Spinal cord (tissue), 10 donors: ENCODE data around the gene RIOK3. TPM values are rescaled to one million over a fixed set of nuclear protein-coding genes. Genes with fewer than 3 reads are reported as not detected.
A peak's percentile ranks its signal among the peaks of the same experiment; 100 is the strongest.

ENCODE experiments used
- DNase-seq, 6 donors: peaks; one replicate each; pipeline versions ENCODE4 v3.0.0 to v3.0.0-alpha.2; 2013 to 2015; ENCODE audit warnings: low spot score in 6 of 6, low read depth in 4 of 6
- H3K27ac ChIP-seq: one replicate; pipeline ENCODE4 v1.5.1; 2013; ENCODE audit warnings: low read depth, low read length, control low read depth
- H3K27me3 ChIP-seq: one replicate; pipeline ENCODE4 v1.6.1; 2013; ENCODE audit warnings: low read length; ENCODE audit not compliant: control insufficient read depth, insufficient read depth
- H3K36me3 ChIP-seq: one replicate; pipeline ENCODE4 v1.6.1; 2013; ENCODE audit warnings: low read length; ENCODE audit not compliant: control insufficient read depth, insufficient read depth
- H3K4me1 ChIP-seq: one replicate; pipeline ENCODE4 v1.6.1; 2013; ENCODE audit warnings: low read length; ENCODE audit not compliant: control insufficient read depth, insufficient read depth
- H3K4me3 ChIP-seq: one replicate; pipeline ENCODE4 v1.5.1; 2013; ENCODE audit warnings: low read depth, low read length, control low read depth
- H3K9me3 ChIP-seq: one replicate; pipeline ENCODE4 v1.6.1; 2013; ENCODE audit warnings: low read length; ENCODE audit not compliant: control insufficient read depth, insufficient read depth
- whole genome bisulfite sequencing: methylation state at CpG from one replicate; pipeline ENCODE4 v1.1.5; 2013; ENCODE audit warnings: missing lambda C conversion rate; ENCODE audit not compliant: insufficient coverage; 5-methylcytosine and 5-hydroxymethylcytosine counted together
- polyA plus RNA-seq, 2 donors: library from polyadenylated mRNA; unstranded; fragments of 120-200 nt; gene quantifications; one replicate each; pipeline ENCODE4 v1.2.1, GENCODE V29; 2013; ENCODE audit not compliant: insufficient read length in 2 of 2
- total RNA-seq, 2 donors: library from RNA; depleted of rRNA in 1 of 2; stranded (reverse); fragments of 120-200 nt in 1 of 2; fragments of >200 nt in 1 of 2; gene quantifications; one replicate each; pipeline versions ENCODE4 v1.2.3 to v1.2.4, GENCODE V29; 2013 to 2014
- donor health status: healthy.

Gene RIOK3
- total and polyA plus RNA-seq, 4 donors = 53.7 to 105 (median 70.5) TPM

DNA sequence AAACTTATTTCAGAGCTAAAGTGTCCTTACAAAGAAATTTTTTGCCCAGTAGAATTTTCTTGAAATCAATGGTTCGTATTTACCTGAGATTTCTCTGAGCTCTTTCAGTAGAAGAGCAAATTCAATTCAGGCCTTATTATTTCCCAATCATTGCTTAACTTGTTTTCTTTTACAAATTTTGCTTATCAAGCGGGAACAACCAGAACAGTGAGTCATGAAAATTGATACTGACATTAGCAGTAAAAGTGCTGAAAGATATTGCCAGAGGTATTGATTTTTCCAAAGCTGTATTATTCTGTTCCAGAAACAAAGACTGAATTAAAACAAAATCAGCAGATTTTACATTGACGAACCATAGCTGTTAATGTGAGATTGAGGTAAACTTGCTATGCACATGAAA, 10.1 kb upstream of the RIOK3 start:
- Histone ChIP-seq H3K9me3 (no peaks in the 10 kb centered on the region), H3K4me1 (peaks cover 3% of the 10 kb centered on the region), H3K36me3 (no peaks in the 10 kb centered on the region), H3K4me3 (no peak overlapping the region), H3K27ac (no peak overlapping the region), H3K27me3 (no peaks in the 10 kb centered on the region)
- WGBS = 100% methylated on average over 1 of the region's 3 CpGs
- DNase-seq = no peak

DNA sequence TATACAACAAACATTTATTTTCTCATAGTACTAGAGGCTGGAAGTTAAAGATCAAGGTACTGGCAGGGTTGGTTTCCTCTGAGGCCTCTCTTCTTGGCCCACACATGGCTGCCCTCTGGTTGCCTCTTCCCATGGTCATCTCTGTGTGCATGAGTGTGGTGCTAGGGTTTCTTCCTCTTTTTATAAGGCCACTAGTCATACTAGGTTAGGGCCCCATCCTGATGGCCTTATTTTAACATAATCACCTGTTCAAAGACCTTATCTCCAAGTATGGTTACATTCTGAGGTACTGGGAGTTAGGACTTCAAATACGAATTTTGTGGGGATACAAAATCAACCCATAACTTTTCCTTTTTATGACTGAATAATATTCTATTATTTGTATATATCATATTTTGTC, 4.8 kb upstream of the RIOK3 start:
- Histone ChIP-seq H3K4me3 (no peak overlapping the region), H3K4me1 (no peaks in the 10 kb centered on the region), H3K27ac (no peak overlapping the region), H3K27me3 (no peaks in the 10 kb centered on the region), H3K36me3 (peaks cover under 1% of the 10 kb centered on the region), H3K9me3 (no peaks in the 10 kb centered on the region)
- DNase-seq = no peak
- WGBS = no CpG with 5 or more reads among the region's 1 CpG

DNA sequence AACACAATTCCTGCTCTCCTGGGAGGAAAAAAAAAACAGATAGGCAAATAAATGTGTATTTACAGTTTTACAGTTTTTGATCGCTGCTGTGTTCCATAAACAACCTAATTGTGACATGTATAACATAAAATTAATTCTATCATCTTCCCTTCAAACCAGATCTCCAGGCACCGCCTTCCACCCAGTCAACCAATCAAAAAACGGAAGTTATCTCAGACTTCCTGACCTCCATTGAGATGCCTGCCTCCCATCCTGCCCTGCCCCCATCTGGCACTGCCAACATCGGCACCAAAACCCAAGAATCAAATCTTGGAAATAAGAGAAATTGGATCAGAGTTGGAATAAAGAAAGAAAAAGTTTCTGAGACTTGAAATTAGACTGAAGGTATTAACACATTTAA, 3.1 kb upstream of the RIOK3 start:
- Histone ChIP-seq H3K9me3 (no peaks in the 10 kb centered on the region), H3K27ac (no peak overlapping the region), H3K36me3 (peaks cover 6% of the 10 kb centered on the region), H3K4me1 (no peaks in the 10 kb centered on the region), H3K27me3 (no peaks in the 10 kb centered on the region), H3K4me3 (no peak overlapping the region)
- WGBS = 100% methylated on average over 2 of the region's 4 CpGs
- DNase-seq = no peak

DNA sequence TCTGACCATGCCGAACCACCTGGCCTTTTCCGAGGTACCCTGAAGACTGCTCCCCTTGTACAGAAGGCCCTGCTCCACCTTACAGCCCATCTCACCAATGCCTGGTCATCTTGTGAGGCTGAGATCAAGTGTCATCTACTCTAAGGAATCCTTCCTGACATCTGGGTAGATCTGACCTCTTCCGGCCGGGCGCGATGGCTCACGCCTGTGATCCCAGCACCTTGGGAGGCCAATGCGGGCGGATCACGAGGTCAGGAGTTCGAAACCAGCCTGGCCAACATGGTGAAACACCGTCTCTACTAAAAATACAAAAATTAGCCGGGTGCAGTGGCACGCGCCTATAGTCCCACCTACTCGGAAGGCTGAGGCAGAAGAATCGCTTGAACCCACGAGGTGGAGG, 2.1 kb upstream of the RIOK3 start:
- Histone ChIP-seq H3K27me3 (no peaks in the 10 kb centered on the region), H3K4me1 (peaks cover 5% of the 10 kb centered on the region), H3K27ac (no peak overlapping the region), H3K9me3 (no peaks in the 10 kb centered on the region), H3K4me3 (no peak overlapping the region), H3K36me3 (peaks cover 7% of the 10 kb centered on the region)
- DNase-seq = no peak
- WGBS = 92% methylated on average over 18 of the region's 18 CpGs

DNA sequence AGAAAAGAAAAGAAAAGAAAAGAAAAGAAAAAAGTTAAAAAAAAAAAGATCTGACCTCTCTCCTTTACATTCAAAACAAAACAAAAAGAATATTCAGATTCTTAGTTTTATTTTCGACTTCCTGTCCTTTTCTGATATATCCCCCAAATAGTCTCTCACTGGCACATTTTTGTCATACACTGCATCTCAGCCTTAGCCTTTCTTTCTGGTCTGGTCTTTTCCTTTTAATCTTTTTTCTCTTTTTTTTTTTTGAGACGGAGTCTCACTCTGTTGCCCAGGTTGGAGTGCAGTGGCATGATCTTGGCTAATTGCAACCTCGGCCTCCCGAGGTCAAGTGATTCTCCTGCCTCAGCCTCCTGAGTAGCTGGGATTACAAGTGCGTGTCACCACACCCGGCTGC, 1.6 kb upstream of the RIOK3 start:
- Histone ChIP-seq H3K27me3 (no peaks in the 10 kb centered on the region), H3K9me3 (no peaks in the 10 kb centered on the region), H3K36me3 (peaks cover 7% of the 10 kb centered on the region), H3K27ac (no peak overlapping the region), H3K4me3 (no peak overlapping the region), H3K4me1 (peaks cover 5% of the 10 kb centered on the region)
- WGBS = 63% methylated on average over 1 of the region's 6 CpGs
- DNase-seq = no peak

DNA sequence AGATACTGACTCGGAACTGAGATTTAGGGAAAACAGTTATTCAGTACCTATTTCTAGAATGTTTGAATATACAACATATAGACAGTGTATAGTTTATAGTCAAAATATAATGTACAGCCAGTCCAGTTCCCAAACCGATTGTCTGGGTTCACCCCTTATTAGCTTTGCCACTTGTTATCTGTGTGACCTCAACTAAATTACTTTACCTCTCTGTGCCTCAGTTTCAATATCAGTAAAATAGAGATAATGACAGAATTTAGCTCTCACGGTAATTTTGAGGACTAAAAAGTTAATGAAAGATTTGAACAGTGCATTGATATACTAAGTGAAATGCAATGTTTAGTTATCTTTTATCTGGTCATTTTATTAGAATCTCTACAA, 750 bp upstream of the RIOK3 start:
- H3K4me1 ChIP-seq = peaks cover 5% of the 10 kb centered on the region
- no peaks in the 10 kb centered on the region for H3K27me3 ChIP-seq
- H3K9me3 ChIP-seq = no peaks in the 10 kb centered on the region
- no peak for DNase-seq
- peak overlapping the region; percentile 87 for H3K27ac ChIP-seq
- peaks cover 7% of the 10 kb centered on the region for H3K36me3 ChIP-seq
- whole genome bisulfite sequencing = no CpG with 5 or more reads among the region's 3 CpGs
- H3K4me3 ChIP-seq = peak overlapping the region; percentile 92

DNA sequence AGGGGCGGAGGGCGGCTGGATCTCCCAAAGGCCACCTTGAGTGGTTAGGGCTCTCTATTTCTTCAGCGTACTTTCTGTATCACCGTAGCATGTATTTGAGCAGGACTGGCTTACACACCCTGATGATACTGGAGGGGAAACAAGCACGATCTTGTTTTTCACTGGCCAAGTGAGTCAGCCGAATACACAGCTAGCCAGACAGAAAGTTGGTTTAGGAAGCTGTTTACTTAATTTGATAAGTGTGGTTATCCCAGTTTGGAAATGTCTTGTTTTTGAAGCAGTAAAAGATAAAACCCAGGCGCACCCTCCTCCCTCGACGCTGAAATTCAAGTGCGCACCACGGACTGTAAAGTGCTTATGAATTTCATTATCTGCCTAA, 582 bp downstream of the RIOK3 start:
- H3K27me3 ChIP-seq = no peaks in the 10 kb centered on the region
- peaks cover 7% of the 10 kb centered on the region for H3K36me3 ChIP-seq
- H3K4me1 ChIP-seq = peaks cover 5% of the 10 kb centered on the region
- peak overlapping the region; percentile 92 for H3K4me3 ChIP-seq
- no peaks in the 10 kb centered on the region for H3K9me3 ChIP-seq
- H3K27ac ChIP-seq = peak overlapping the region; percentile 87
- no peak for DNase-seq
- 5% methylated on average over 11 of the region's 11 CpGs for WGBS

DNA sequence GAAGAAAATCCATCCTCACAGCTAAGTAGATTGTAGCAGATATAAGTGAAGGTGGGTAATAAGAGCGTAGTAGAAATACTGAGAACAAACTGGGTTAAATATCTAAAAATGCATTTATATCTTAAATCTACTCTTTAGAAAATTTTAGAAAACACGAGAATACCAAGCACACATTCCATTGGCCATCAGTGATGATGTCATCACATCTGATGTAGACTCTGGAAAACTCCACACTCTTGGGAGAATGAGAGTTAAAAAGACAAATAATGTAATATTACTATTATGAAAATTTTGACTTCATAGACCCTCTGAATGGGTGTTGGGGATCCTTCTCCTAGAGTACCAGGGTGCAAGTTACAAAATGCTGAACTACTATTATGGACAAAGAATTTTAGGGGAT, 3.7 kb downstream of the RIOK3 start:
- no peak for DNase-seq
- H3K27me3 ChIP-seq = no peaks in the 10 kb centered on the region
- H3K36me3 ChIP-seq = peaks cover 7% of the 10 kb centered on the region
- no CpG with 5 or more reads among the region's 2 CpGs for WGBS
- no peak overlapping the region for H3K27ac ChIP-seq
- peaks cover 5% of the 10 kb centered on the region for H3K4me1 ChIP-seq
- no peaks in the 10 kb centered on the region for H3K9me3 ChIP-seq
- no peak overlapping the region for H3K4me3 ChIP-seq

DNA sequence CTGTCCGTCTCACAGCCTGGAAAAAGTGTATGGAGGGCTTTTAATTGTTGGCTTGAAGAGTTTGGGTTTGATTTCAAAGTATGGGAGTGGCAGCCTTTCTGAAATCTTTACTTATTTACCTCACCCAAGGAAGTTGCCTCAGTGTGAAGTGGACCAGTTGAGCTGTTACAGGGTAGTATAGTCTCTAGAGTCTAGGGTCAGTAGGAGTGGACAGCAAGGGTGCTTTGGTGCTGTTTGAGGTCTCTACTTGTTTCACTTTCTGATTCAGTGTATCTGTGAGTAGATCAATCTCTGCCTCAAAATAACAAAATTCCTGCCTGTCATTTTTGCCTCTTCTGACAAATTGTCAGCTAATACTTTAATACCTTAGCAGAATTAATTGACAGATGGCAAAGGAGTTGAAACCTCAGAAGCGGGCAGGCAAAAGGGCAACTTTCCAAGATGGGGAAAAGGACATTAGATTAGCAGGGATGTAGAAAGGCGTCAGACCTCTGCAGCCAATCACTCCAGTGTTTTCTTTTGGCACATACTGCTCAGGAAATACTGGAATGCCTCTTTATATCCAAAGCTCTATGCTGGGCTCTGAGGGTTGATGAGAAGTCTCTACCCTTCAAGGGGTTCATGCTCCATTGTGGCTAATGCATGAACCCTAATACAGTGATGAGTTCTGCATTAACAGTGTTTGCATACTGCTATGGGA, 5.9 kb downstream of the RIOK3 start:
- H3K4me1 ChIP-seq = peaks cover 5% of the 10 kb centered on the region
- no peak for DNase-seq
- H3K4me3 ChIP-seq = no peak overlapping the region
- H3K36me3 ChIP-seq = peaks cover 12% of the 10 kb centered on the region
- no peaks in the 10 kb centered on the region for H3K9me3 ChIP-seq
- H3K27ac ChIP-seq = no peak overlapping the region
- WGBS = 87% methylated on average over 3 of the region's 3 CpGs
- H3K27me3 ChIP-seq = no peaks in the 10 kb centered on the region

DNA sequence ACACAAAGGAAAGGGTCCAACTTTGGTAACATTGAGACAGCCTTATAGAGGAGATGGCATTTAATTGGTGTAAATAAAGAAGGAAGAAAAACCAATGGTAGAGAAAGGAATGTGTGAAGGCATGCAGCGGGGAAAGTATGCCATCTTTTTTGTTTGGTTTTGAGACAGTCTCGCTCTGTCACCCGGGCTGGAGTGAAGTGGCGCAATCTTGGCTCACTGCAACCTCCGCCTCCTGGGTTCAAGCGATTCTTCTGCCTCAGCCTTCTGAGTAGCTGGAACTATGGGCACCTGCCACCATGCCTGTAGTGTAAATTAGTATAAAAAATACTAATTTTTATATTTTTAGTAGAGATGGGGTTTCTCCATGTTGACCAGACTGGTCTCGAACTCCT, 6.4 kb downstream of the RIOK3 start:
- H3K4me1 ChIP-seq = peaks cover 5% of the 10 kb centered on the region
- peaks cover 12% of the 10 kb centered on the region for H3K36me3 ChIP-seq
- no peak overlapping the region for H3K4me3 ChIP-seq
- 74% methylated on average over 4 of the region's 7 CpGs for WGBS
- H3K9me3 ChIP-seq = no peaks in the 10 kb centered on the region
- H3K27ac ChIP-seq = no peak overlapping the region
- DNase-seq = no peak
- H3K27me3 ChIP-seq = no peaks in the 10 kb centered on the region
